ENCODE data around the gene CLDN15. TPM values are rescaled to one million over a fixed set of nuclear protein-coding genes. Genes with fewer than 3 reads are reported as not detected.

Gene CLDN15
- polyA plus RNA-seq, 2 of the 4 experiments (the other 2 are of a cell fraction): 9.6 to 12.9 TPM

GRCh38 chr7:101239951-101240220 is 2.3 kb upstream of the CLDN15 start (continued):
- no peak for TF ChIP-seq CHD4 (IDR thresholded peaks at IDR 0.05; ENCODE audit: borderline replicate concordance)

DNA sequence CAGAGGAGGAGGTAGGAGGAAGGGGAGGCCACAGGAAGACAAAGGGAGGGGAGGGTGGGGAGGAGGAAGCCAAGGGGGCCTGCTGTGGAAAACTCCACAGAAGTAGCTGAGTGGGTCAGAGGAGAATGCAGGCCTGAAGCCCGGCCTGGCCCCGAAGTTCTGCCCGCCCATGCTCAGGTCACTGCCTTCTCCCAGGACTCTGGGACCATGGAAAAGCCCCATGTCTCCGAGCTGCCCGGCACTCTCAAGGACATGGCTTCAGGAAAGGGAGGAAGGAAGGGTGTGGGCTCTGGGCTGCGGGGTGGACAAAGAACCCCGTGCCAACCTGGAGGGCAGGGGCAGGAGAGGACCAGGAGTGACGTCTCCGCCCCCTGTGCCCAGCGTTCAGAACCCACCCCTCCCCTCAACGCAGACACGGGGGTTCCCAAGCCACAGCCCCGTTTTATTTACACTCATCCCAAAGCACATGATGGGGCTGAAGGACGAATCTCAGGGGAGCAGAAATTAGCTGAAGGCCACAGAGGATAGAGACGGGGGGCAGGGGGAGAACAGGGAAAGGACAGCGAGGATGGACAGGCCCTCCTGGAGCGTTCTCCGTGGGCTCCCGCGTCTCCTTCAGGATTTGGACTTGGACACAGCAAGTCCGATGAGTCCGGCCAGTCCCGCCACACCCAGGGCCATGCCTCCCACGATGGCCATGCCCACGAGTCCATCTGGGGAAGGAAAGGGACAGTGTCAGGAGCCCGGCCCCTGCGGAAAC is 1.8 kb upstream of the CLDN15 start:
- peaks cover 10% of the 10 kb centered on the region for H3K4me1 ChIP-seq
- TF ChIP-seq, protein P1, sequence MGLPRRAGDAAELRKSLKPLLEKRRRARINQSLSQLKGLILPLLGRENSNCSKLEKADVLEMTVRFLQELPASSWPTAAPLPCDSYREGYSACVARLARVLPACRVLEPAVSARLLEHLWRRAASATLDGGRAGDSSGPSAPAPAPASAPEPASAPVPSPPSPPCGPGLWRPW (IDR thresholded peaks at IDR 0.05): no peak
- no peak for TF ChIP-seq HEYL (CRISPR knock-in tag; IDR thresholded peaks at IDR 0.05)
- TF ChIP-seq MAFK (IDR thresholded peaks at IDR 0.05; ENCODE audit: partially characterized antibody): no peak
- TF ChIP-seq ZSCAN20 (CRISPR knock-in tag; IDR thresholded peaks at IDR 0.05): no peak
- no peak for TF ChIP-seq HOXB13 (CRISPR knock-in tag; IDR thresholded peaks at IDR 0.05; ENCODE audit: low read depth)
- no peak for TF ChIP-seq FOSB (CRISPR knock-in tag; IDR thresholded peaks at IDR 0.05)
- TF ChIP-seq TFCP2L1 (CRISPR knock-in tag; IDR thresholded peaks at IDR 0.05): no peak
- TF ChIP-seq, protein P2, sequence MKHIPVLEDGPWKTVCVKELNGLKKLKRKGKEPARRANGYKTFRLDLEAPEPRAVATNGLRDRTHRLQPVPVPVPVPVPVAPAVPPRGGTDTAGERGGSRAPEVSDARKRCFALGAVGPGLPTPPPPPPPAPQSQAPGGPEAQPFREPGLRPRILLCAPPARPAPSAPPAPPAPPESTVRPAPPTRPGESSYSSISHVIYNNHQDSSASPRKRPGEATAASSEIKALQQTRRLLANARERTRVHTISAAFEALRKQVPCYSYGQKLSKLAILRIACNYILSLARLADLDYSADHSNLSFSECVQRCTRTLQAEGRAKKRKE (CRISPR knock-in tag; IDR thresholded peaks at IDR 0.05; ENCODE audit: low read depth): no peak
- no peak for TF ChIP-seq NPAS2 (CRISPR knock-in tag; IDR thresholded peaks at IDR 0.05; ENCODE audit: borderline replicate concordance)
- TF ChIP-seq, protein P3, sequence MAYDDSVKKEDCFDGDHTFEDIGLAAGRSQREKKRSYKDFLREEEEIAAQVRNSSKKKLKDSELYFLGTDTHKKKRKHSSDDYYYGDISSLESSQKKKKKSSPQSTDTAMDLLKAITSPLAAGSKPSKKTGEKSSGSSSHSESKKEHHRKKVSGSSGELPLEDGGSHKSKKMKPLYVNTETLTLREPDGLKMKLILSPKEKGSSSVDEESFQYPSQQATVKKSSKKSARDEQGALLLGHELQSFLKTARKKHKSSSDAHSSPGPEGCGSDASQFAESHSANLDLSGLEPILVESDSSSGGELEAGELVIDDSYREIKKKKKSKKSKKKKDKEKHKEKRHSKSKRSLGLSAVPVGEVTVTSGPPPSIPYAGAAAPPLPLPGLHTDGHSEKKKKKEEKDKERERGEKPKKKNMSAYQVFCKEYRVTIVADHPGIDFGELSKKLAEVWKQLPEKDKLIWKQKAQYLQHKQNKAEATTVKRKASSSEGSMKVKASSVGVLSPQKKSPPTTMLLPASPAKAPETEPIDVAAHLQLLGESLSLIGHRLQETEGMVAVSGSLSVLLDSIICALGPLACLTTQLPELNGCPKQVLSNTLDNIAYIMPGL (CRISPR knock-in tag; IDR thresholded peaks at IDR 0.05; ENCODE audit: borderline replicate concordance): no peak
- no peak for TF ChIP-seq MAZ (IDR thresholded peaks at IDR 0.05; ENCODE audit: borderline replicate concordance, low read depth, low read length)
- no peak for TF ChIP-seq HOXA7 (CRISPR knock-in tag; IDR thresholded peaks at IDR 0.05)
- TF ChIP-seq RAD21 (conservative IDR thresholded peaks at IDR 0.05 in 1 of 2, IDR thresholded peaks at IDR 0.05 in 1 of 2): no peak
- no peak for TF ChIP-seq JUNB (IDR thresholded peaks at IDR 0.05)
- H3K9me3 ChIP-seq: no peaks in the 10 kb centered on the region
- H3K4me3 ChIP-seq: no peak overlapping the region
- FAIRE-seq (no peak), DNase-seq (ENCODE audit: low read depth in 1 of 2, low spot score in 1 of 2) (no peak), ATAC-seq (no peak)
- H3K4me2 ChIP-seq: no peak overlapping the region
- WGBS (ENCODE audit: missing lambda C conversion rate): 89% methylated on average over 26 of the region's 27 CpGs
- ChIA-PET CTCF (interaction anchor here (0.5 to 3.8 kb wide), 4 partner anchors 21 to 96 kb away, joined by 3 to 16 read pairs (median 10); partner anchors contain the start of genes PLOD3 and ZNHIT1), POLR2A (interaction anchor here (1.5 kb wide), 1 partner anchor 13 kb away, joined by 4 read pairs; no protein-coding TSS in a partner anchor)
- H3K27ac ChIP-seq: no peak overlapping the region

GRCh38 chr7:101238226-101239182 is 902 bp upstream of the CLDN15 start:
- WGBS (ENCODE audit: missing lambda C conversion rate): 94% methylated on average over 21 of the region's 28 CpGs
- FAIRE-seq (no peak), ATAC-seq (no peak), DNase-seq (ENCODE audit: low read depth in 1 of 2, low spot score in 1 of 2) (no peak)
- H3K4me1 ChIP-seq: peaks cover 6% of the 10 kb centered on the region
- no peak overlapping the region for H3K27ac ChIP-seq
- H3K9me3 ChIP-seq: no peaks in the 10 kb centered on the region
- ChIA-PET POLR2A (interaction anchor here (1.5 kb wide), 1 partner anchor 13 kb away, joined by 4 read pairs; no protein-coding TSS in a partner anchor), CTCF (interaction anchor here (2.4 to 3.8 kb wide), 3 partner anchors 21 to 95 kb away, joined by 9 to 16 read pairs (median 10); partner anchors contain the start of genes PLOD3 and ZNHIT1)
- no peak overlapping the region for H3K4me2 ChIP-seq
- H3K4me3 ChIP-seq: no peak overlapping the region
- TF ChIP-seq TFCP2L1 (CRISPR knock-in tag; IDR thresholded peaks at IDR 0.05): no peak
- no peak for TF ChIP-seq REST (IDR thresholded peaks at IDR 0.05)
- TF ChIP-seq, protein P2 (CRISPR knock-in tag; IDR thresholded peaks at IDR 0.05; ENCODE audit: low read depth): no peak
- TF ChIP-seq JUNB (IDR thresholded peaks at IDR 0.05): no peak
- TF ChIP-seq, protein P4, sequence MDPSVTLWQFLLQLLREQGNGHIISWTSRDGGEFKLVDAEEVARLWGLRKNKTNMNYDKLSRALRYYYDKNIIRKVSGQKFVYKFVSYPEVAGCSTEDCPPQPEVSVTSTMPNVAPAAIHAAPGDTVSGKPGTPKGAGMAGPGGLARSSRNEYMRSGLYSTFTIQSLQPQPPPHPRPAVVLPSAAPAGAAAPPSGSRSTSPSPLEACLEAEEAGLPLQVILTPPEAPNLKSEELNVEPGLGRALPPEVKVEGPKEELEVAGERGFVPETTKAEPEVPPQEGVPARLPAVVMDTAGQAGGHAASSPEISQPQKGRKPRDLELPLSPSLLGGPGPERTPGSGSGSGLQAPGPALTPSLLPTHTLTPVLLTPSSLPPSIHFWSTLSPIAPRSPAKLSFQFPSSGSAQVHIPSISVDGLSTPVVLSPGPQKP (IDR thresholded peaks at IDR 0.05; ENCODE audit: low read depth, low read length): no peak
- TF ChIP-seq HEYL (CRISPR knock-in tag; IDR thresholded peaks at IDR 0.05): no peak
- TF ChIP-seq POLR2A (IDR thresholded peaks at IDR 0.05; ENCODE audit: low read length): no peak
- TF ChIP-seq KDM1A (IDR thresholded peaks at IDR 0.05; ENCODE audit: low read depth): no peak
- TF ChIP-seq EHMT2 (IDR thresholded peaks at IDR 0.05; ENCODE audit: low read depth): no peak
- TF ChIP-seq FOSB (CRISPR knock-in tag; IDR thresholded peaks at IDR 0.05): no peak
- no peak for TF ChIP-seq JUN (IDR thresholded peaks at IDR 0.05)
- TF ChIP-seq HOXB13 (CRISPR knock-in tag; IDR thresholded peaks at IDR 0.05; ENCODE audit: low read depth): no peak
